Kidney (tissue), 14 donors: ENCODE measurements around the gene KIF1C. TPM values are rescaled to one million over a fixed set of nuclear protein-coding genes. Genes with fewer than 3 reads are reported as not detected.

ENCODE experiments used
- DNase-seq, 5 donors: peaks; one replicate each; pipeline ENCODE4 v3.0.0-alpha.2; 2013 to 2020
- FAIRE-seq: peaks from 2 replicates; lab custom pipeline; 2012; peaks lifted over from hg19 to GRCh38; lab: Jason Lieb, UNC
- H3K27ac ChIP-seq, 2 donors: one replicate each; pipeline ENCODE4 v1.7.0; 2013; ENCODE audit warnings: low read depth in 2 of 2, low read length in 2 of 2, inconsistent platforms in 1 of 2
- H3K27me3 ChIP-seq: one replicate; pipeline ENCODE4 v1.7.1; 2013; ENCODE audit warnings: low read length, inconsistent platforms; ENCODE audit not compliant: control insufficient read depth, insufficient read depth
- H3K36me3 ChIP-seq, 3 donors: one replicate each; pipeline versions ENCODE4 v1.7.0 to v1.7.1; 2013; ENCODE audit warnings: low read length in 3 of 3, control low read depth in 1 of 3, inconsistent platforms in 1 of 3; ENCODE audit not compliant: insufficient read depth in 3 of 3, control insufficient read depth in 2 of 3
- H3K4me1 ChIP-seq, 3 donors: one replicate each; pipeline versions ENCODE4 v1.7.0 to v1.7.1; 2013; ENCODE audit warnings: low read length in 3 of 3, inconsistent platforms in 1 of 3, low read depth in 1 of 3; ENCODE audit not compliant: control insufficient read depth in 2 of 3, insufficient read depth in 2 of 3
- H3K4me3 ChIP-seq, 3 donors: one replicate each; pipeline versions ENCODE4 v1.7.0 to v1.8.1; 2013; ENCODE audit warnings: low read length in 3 of 3, control low read depth in 1 of 3, inconsistent platforms in 1 of 3
- H3K9ac ChIP-seq, 3 donors: one replicate each; pipeline versions ENCODE4 v1.7.0 to v1.7.1; 2013; ENCODE audit warnings: low read length in 3 of 3, control low read depth in 1 of 3, inconsistent platforms in 1 of 3
- H3K9me3 ChIP-seq, 3 donors: one replicate each; pipeline versions ENCODE4 v1.7.0 to v1.7.1; 2013; ENCODE audit warnings: low read length in 3 of 3, control low read depth in 1 of 3, inconsistent platforms in 1 of 3; ENCODE audit not compliant: control insufficient read depth in 2 of 3, insufficient read depth in 1 of 3
- intact Hi-C: fragments of 100-400 bp; cut with DNase I; formaldehyde crosslinking; loops from one replicate; pipeline ENCODE4 v1.11.1; 2022
- polyA plus RNA-seq: library from polyadenylated mRNA; stranded (reverse); fragments of 350-450 nt; fragmentation: Illumina TruSeq; extraction: RNeasy Lipid Tissue Mini Kit (QIAGEN cat#74804); gene quantifications from one replicate; pipeline ENCODE4 v1.2.3, GENCODE V29; 2014; ENCODE audit warnings: low read depth, low replicate concordance; ENCODE audit not compliant: insufficient read depth
- total RNA-seq: library from RNA; stranded (reverse); fragmentation: NEBNext Ultra II Directional; extraction: Animal tissue kit (Norgen Biotek cat#: 25700); gene quantifications from one replicate; pipeline ENCODE4 v1.2.1, GENCODE V29; 2021
- TF ChIP-seq, protein P1 (sequence below): IDR thresholded peaks from 3 replicates; pipeline ENCODE4 v1.5.1; 2012; ENCODE audit warnings: mild to moderate bottlenecking, moderate library complexity, borderline replicate concordance; ENCODE audit not compliant: insufficient read depth; ENCODE audit errors: extremely low read depth
- donor health status: control.
- donor health status: control.
- donor health status: control.
- donor health status: control.
- donor health status: control.
- donor health status: DM: yes; HTN: yes; CAD: no.
- donor health status: Normal renal cell carcinoma (clear cell type).

Gene KIF1C
- total and polyA plus RNA-seq, 2 donors from 2014 or later = 69.6 to 168 TPM

DNA sequence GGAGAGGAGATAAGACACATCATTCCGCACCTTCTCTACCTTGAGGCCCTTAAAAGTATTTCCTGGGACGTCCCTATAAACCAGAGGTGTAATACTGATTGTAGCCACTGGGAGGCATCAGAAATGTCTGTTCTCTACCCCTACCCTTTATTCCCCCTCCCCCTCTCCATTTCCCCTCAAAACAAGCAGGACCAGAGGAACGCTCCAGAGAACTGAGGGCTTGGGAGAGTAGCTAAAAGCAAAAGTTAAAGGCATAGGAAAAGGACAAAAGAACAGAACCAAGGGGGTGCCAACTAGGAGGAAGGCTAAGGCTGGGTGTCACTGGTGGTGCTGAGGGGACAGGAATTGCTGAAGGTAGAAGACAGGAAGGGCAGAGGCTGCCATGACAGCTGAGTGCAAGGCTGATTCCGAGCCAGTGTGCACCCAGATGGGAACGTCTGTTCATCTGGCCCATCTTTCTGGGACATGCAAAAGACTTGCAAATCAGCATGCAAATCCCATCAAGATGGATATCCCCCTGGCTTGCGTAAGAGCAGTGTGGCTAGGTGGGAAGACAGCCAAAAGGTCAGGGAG lies 17.0 kb upstream of the KIF1C start:
- TF ChIP-seq, protein P1, sequence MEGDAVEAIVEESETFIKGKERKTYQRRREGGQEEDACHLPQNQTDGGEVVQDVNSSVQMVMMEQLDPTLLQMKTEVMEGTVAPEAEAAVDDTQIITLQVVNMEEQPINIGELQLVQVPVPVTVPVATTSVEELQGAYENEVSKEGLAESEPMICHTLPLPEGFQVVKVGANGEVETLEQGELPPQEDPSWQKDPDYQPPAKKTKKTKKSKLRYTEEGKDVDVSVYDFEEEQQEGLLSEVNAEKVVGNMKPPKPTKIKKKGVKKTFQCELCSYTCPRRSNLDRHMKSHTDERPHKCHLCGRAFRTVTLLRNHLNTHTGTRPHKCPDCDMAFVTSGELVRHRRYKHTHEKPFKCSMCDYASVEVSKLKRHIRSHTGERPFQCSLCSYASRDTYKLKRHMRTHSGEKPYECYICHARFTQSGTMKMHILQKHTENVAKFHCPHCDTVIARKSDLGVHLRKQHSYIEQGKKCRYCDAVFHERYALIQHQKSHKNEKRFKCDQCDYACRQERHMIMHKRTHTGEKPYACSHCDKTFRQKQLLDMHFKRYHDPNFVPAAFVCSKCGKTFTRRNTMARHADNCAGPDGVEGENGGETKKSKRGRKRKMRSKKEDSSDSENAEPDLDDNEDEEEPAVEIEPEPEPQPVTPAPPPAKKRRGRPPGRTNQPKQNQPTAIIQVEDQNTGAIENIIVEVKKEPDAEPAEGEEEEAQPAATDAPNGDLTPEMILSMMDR = peak; percentile 69
- Histone ChIP-seq H3K4me3 (no peak overlapping the region), H3K27me3 (no peaks in the 10 kb centered on the region), H3K27ac (no peak overlapping the region), H3K9ac (no peak overlapping the region), H3K36me3 (peaks cover 0 to 43% (median 28%) of the 10 kb centered on the region in 3 donors), H3K4me1 (peaks cover 0 to 5% (median 0%) of the 10 kb centered on the region in 3 donors), H3K9me3 (no peaks in the 10 kb centered on the region)
- FAIRE-seq (no peak), DNase-seq (peak in 4 of 5 donors; percentile 22 to 92 (median 74))
- intact Hi-C loops = no loop called here

DNA sequence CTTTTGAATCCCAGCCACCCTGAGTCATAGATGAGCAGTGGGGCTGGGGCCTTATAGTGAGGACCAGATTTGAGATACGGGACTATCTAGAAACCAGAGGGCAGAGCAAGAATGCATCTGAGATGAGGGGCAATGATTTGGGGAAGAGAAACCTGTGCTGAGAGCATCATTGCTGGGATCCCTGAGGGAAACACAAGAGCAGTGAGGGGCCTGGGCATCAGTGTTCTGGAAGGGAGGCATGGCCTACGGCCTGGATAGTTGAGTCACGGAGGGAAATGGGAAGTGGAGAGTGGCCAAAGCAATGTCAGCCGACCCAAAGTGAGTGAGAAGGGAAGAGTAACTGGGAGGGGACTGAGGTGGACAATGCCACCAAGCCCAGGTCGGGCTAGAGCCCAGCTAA lies 15.4 kb upstream of the KIF1C start:
- no peaks in the 10 kb centered on the region for H3K9me3 ChIP-seq
- no peak for FAIRE-seq
- TF ChIP-seq, protein P1 = no peak
- no peak overlapping the region for H3K4me3 ChIP-seq
- intact Hi-C loops = no loop called here
- peaks cover 0 to 34% (median 26%) of the 10 kb centered on the region in 3 donors for H3K36me3 ChIP-seq
- no peaks in the 10 kb centered on the region for H3K27me3 ChIP-seq
- peaks cover 0 to 12% (median 7%) of the 10 kb centered on the region in 3 donors for H3K4me1 ChIP-seq
- peak in 1 of 5 donors; percentile 30 for DNase-seq
- no peak overlapping the region for H3K27ac ChIP-seq
- H3K9ac ChIP-seq = no peak overlapping the region

DNA sequence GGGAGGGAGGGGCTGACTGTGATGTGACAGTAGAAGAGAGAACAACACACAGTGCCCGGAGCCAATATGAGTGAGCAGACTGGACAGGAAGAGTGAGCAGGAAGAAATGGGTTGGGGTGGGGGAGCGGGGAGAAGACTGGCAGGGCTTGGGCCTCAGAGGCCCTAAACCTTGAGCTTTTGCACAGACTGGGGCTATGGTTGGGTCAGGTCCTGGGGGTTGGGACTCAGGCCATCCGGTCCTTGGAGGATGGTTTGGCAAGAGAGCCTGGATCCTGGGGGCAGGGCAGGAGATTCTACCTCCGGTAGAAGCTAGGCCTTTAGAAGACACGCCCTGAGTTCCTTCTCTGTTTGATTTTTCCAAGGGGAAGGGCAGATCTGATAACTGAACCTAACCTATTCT lies 11.3 kb upstream of the KIF1C start:
- no peaks in the 10 kb centered on the region for H3K27me3 ChIP-seq
- H3K27ac ChIP-seq = peak overlapping the region; percentile 94 to 96
- TF ChIP-seq, protein P1 = no peak
- H3K36me3 ChIP-seq = peaks cover 0 to 11% (median 10%) of the 10 kb centered on the region in 3 donors
- peak overlapping the region in 2 of 3 donors; percentile 74 to 86 for H3K9ac ChIP-seq
- H3K4me3 ChIP-seq = peak overlapping the region; percentile 73 to 75 (median 74)
- H3K4me1 ChIP-seq = peaks cover 4 to 17% (median 8%) of the 10 kb centered on the region in 3 donors
- DNase-seq = peak in 2 of 5 donors; percentile 27 to 62
- no peaks in the 10 kb centered on the region for H3K9me3 ChIP-seq
- FAIRE-seq = no peak
- intact Hi-C loops = no loop called here
